Amygdala (tissue), 56 donors: ENCODE data around the gene PAPPA.

Source experiments
- DNase-seq, 56 donors: peaks; one replicate each; lab custom pipeline; 2025; lab: John Stamatoyannopoulos, UW

Gene PAPPA

GRCh38 chr9:116151199-116151598 is 2.4 kb upstream of the PAPPA start:
- no peak for DNase-seq

GRCh38 chr9:116151966-116152381 is 1.6 kb upstream of the PAPPA start:
- no peak for DNase-seq

- DNase-seq: no peak
Measured at GRCh38 chr9:116152390-116152789, 1.2 kb upstream of the PAPPA start.

GRCh38 chr9:116152941-116153764 is 438 bp upstream of the PAPPA start:
- no peak for DNase-seq

GRCh38 chr9:116154334-116154975 is 864 bp downstream of the PAPPA start:
- DNase-seq: no peak

GRCh38 chr9:116154976-116155697 is 1.5 kb downstream of the PAPPA start:
- DNase-seq: no peak

- DNase-seq: no peak
Measured at GRCh38 chr9:116155698-116156039, 2.1 kb downstream of the PAPPA start.

- DNase-seq: peak in 10 of 56 donors; percentile 3 to 30 (median 8)
Measured at GRCh38 chr9:116156621-116157314, 3.2 kb downstream of the PAPPA start.

GRCh38 chr9:116157436-116158138 is 4.0 kb downstream of the PAPPA start:
- no peak for DNase-seq

GRCh38 chr9:116160676-116161571 is 7.3 kb downstream of the PAPPA start:
- DNase-seq: no peak

- DNase-seq: no peak
Measured at GRCh38 chr9:116162241-116162781, 8.7 kb downstream of the PAPPA start.

GRCh38 chr9:116163293-116164055 is 9.9 kb downstream of the PAPPA start:
- DNase-seq: no peak

- no peak for DNase-seq
Measured at GRCh38 chr9:116165912-116166311, 12.3 kb downstream of the PAPPA start.

- DNase-seq: no peak
Measured at GRCh38 chr9:116166713-116167112, 13.1 kb downstream of the PAPPA start.

GRCh38 chr9:116168231-116168630 is 14.6 kb downstream of the PAPPA start:
- DNase-seq: no peak

GRCh38 chr9:116172216-116172615 is 18.6 kb downstream of the PAPPA start:
- DNase-seq: no peak

- DNase-seq: no peak
Measured at GRCh38 chr9:116174347-116174746, 20.8 kb downstream of the PAPPA start.

GRCh38 chr9:116175614-116176013 is 22.0 kb downstream of the PAPPA start:
- DNase-seq: no peak
